ENCODE results near the gene LIF.

Gene LIF

DNA sequence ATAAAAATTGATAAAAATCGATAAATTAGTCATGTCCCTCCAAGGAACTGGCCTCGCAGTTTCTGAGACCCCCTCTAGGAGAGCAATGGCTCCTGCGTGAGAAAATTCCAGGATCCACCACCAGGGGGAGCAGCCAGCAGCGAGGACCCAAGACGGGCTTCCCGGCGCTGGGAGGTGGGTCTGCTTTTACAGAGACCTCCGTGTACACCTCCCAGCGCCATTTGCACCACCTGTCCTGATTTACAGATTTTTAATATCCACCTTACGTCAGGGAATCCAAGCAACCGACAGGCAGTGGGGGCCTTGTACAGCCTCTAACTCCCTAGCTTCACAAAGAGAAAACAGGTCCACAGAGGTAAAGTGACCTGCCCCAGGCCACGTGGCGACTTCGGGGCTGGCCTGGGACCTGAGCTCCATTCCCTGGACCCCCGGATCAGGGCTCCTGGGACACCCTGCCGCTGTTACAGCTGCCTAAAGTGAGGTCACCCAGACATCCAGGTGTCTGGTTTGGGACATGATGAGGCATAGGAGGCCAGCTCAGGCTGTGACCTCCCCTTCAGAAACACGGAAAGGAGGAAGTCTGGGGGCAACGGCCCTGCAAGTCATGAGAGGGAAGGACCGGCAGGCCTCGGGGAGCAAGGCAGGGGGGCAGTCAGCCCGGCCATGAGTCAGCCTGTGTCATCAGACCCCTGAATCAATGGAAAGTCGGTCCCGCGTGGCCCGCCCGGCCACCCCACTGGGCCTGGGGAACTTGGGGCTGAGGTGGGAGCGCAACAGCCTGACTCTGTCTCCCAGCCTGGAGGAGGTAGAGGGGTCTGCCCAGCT is 16.6 kb upstream of the LIF start:
- DNase-seq = peak; percentile 76

DNA sequence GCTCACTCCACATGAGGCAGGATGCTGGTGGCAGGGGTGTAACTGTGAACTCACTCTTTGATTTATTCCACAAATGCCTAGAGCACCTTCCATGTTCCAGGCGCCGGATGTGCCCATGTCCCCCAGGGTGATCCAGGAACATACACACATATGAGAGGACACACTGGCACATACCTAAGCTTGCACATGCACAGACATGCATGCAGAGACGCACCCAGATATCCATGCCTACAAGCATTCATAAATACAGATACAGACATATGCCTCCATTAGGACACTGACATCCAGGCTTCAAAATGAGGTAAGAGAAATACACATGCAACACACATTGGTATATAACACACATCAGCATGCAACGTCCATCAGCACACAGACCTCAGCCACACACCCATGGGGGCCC is 15.6 kb upstream of the LIF start:
- DNase-seq = no peak

- DNase-seq = no peak
Observed at GRCh38 chr22:30261134-30261533, 14.6 kb upstream of the LIF start.

- no peak for DNase-seq
Observed at GRCh38 chr22:30260682-30261081, 14.1 kb upstream of the LIF start.

DNA sequence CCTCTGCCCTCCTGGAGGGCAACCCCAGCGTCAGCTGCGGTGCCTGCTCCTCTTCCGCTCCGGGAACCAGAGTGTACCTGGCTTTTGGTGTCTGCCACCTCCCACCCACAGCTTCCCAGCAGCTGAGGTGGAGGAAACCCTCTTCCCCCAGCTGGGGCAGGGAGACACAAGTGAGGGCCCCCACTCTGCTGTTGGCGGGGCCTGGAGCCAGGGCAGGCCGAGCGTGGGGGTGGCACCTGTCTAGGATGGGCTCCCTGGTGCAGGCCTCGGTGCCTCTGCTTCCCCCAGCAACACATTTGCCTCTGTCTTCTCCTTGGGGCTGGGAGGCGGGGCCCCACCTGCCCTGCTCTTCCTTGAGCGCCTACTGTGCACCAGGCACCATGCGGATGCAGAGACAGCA is 13.7 kb upstream of the LIF start:
- DNase-seq = no peak

DNA sequence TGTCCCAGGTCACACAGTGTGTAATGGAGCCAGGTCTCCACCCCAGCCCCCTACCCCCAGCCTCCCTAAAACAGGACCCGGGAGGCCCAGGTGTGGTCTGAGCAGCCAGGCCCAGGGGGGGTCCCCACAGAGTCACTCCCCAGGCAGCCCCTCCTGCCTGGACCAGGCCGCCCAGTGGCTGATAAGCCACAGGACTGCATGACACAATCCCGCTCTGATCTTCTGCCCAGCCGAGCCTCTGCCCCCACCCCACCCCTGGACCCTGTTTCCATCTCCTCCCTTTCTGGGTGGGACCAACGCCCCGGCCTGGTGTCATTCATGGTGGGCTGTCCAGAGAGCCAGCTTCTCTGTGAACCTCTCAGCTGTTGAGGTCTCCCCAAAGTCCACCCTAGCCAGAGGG is 7.8 kb upstream of the LIF start:
- no peak for DNase-seq

- DNase-seq = no peak
Observed at GRCh38 chr22:30253205-30253852, 6.8 kb upstream of the LIF start.

DNA sequence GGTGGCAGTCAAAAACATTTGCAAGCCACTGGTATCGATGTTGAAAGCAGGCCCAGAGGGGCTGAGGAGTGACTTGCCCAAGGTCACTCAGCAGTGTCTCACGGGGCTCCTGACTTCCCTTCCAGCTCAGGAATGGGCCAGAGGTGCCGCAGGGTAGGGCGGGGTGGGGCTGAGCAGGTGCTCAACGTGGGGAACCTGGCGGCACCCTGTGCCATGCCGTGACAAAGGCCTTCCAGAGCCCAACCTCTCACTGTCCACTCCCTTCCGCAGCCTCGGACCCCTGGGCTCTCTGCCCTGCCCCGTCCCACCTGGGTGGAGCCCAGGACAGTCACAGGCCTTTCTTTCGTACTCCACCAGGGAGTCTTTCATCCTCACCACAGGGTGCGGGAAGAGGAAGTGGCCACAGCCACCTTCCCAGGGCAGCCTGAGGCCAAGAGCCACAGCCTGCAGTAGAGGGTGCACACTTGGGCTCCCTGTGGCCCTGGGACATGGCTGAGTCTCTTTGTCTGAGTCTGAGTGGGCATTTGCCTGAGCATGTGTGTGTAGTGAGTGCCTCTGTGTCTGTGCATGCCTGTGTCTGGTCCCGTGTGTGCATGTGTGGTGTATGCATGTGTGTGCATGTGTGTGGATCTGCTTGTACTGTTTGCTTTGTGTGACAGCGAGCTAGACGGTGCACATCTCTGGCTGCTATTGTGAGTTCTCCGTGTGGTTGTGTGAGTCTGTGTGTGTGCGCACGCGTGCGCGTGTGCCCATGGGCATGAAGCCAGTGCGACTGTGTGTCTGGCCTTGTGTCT is 6.0 kb upstream of the LIF start:
- DNase-seq = no peak

- no peak for DNase-seq
Observed at GRCh38 chr22:30251711-30252110, 5.2 kb upstream of the LIF start.

DNA sequence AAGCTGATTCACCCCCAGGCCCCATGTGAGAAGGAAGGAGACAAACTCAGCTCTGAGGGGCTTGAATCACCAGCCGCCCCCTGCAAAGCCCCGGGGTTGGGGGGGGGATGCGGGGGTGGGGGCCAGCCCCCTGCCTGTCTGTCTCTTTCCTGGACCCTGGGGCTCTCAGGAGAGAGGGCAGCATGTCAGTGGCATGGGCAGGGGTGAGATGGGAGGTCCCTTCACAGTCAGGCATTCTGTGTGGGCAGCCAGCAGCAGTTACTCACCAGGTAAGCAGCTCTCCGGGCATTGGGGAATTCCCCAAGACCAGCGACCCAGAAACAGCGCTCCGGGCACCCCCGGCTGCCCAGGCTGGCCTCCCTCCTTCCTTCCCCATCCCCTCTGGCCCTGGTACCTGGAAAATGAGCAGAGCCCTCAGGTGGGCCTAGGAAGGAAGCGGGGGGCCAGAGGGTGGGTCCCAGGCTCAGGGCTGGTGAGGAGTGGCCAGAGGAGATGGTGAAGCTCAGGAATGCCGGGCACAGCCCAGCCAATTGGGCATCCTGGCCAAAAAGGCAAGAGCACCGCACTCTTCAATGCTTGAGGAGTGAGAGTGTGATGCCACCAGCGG is 4.2 kb upstream of the LIF start:
- no peak for DNase-seq

GRCh38 chr22:30250039-30250565 is 3.5 kb upstream of the LIF start:
- DNase-seq = no peak

GRCh38 chr22:30249049-30250038 is 2.8 kb upstream of the LIF start:
- DNase-seq = no peak

DNA sequence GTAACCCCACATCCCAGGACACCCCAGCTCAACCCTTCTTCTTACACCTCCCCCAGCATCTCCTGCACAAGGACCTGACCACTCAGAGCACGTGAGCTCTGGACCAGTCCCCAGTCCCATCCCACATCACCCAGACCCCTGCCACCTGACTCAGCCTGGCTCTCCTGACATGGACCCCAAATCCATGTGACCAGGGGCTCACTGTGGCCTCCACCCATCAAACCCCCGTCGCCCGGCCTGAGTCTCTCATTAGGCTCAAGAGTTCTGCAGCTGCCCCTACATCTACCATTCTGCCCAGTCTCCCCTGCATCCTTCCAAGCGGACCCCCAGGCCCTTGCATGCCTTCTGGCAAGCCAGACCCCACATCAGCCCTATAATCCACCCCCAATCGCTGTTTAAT is 1.9 kb upstream of the LIF start:
- no peak for DNase-seq

DNA sequence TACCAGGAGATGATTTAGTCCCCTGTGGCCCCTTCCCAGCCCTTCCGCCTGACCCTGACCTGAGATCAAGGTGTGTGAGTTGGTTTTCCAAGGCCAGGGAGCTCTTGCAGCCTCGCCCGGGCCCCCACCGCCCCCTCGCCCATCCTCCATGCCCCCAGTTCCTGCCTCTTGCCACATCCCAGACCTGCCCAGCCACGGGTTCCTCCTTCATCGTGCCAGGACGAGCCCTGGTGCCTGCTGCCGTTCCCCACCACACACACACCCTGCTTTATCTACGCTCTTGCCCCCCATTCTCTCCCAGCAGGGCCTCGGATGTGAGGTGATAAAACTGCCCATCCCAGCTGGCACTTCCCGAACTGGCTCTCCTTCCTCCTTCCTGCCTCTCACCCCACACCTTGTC is 1.4 kb upstream of the LIF start:
- DNase-seq = no peak

- no peak for DNase-seq
Observed at GRCh38 chr22:30247561-30247960, 1.0 kb upstream of the LIF start.

DNA sequence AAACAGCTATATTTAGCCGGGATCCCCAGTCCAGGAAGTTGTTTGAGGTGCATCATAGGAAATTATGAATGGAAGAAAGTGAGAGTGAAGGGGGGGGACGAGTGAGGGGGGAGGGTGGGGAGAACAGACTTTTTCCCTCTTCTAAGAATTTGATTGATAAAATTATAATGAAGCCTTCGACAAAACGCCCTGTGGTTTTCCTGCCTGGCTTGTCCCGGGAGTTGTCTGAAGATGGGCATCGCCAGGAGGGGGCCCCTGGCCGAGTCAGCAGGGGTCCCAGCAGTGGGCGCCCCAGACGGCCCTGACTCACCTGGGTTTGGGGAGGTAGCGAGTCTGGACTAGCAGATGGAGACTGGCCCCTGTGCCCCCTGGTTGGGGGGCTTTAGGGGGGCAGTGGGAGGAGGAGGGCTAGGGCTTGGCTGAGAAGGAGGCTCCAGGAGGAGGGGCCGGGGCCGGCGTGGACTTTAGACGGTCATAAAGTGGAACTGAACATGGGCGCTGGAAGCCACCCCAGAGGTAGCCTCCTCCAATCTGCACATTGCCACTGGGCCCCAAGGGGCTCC is 336 bp upstream of the LIF start:
- DNase-seq = no peak

DNA sequence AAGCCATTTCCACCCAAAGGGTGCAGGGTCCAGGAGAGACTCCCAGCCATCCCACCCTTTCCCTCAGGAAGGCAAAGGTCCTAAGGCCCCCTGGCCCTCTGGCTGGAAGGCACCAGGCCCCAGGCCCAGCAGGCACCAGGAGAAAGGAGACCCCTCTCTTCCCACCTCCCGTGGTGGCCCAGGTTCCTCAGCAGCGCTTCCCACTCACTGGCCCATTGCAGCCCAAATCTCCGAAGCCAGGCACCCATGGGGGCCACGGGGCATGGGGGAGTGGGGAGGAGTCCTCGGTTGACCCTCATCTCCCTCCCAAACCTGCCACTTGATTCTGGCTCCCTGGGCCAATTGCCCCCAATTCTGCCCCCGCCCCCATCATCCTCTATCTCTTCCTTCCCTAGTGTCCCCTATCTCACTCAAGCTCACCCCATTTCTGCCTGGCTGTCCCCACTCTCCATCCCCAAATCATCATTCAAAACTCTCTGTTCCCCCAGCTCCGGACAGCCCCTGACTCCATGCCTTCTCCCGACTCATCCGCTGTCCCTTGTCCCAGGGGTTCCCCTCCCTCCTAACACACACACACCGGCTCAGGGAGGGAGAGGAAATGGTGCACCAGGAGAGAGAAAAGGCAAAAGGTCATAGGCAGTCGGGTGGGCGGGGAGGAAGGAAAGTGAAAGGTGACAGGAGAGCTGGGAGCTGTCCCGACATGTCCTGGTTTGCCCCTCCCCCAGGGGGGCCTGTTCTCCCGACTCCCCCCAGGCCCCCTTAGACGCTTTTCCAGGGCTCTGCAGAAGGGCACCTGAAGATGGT is 1.2 kb downstream of the LIF start:
- DNase-seq = no peak

GRCh38 chr22:30244641-30245040 is 1.9 kb downstream of the LIF start:
- no peak for DNase-seq

DNA sequence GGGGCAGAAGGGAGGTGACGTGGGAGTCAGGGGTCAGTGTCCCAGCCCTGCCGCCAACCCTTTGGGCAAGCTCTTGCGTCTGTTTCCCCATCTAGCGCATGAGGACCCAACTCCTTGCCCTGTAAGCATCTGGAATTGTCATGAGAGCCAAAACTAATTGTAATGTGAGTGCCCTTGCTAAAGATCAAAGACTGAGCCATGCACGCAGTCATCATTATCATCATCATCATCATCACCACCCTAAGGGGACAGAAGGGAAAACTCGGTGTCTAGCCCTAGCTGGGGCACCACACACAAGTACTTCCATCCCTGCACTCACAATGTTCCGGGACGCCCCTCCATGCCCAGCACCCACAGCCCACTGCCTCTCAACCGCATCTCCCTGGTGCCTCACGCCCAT is 2.5 kb downstream of the LIF start:
- no peak for DNase-seq

DNA sequence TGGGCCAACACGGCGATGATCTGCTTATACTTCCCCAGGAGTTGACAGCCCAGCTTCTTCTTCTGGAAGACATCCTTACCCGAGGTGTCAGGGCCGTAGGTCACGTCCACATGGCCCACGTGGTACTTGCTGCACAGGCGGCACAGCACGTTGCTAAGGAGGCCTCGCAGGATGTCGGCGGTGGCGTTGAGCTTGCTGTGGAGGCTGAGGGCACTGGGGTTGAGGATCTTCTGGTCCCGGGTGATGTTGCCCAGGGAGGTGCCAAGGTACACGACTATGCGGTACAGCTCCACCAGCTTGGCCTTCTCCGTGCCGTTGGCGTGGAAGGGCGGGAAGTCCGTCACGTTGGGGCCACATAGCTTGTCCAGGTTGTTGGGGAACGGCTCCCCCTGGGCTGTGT is 2.9 kb downstream of the LIF start:
- DNase-seq = no peak

Data from effector CD4-positive, alpha-beta T cell (primary cell).